HL-60 (cell line): ENCODE measurements around the gene RPGRIP1.
A peak's percentile ranks its signal among the peaks of the same experiment; 100 is the strongest.

Experiments used
- DNase-seq, 2 experiments: peaks; one replicate each; pipeline ENCODE4 v3.0.0-alpha.2; 2010 to 2020; ENCODE audit warnings: low read depth in 1 of 2, low spot score in 1 of 2
- H3K27ac ChIP-seq: fragments of 250-450 bp; sonication (Bioruptor Pico); replicated peaks from 2 replicates; pipeline ENCODE4 v1.5.1; 2020; ENCODE audit warnings: mild to moderate bottlenecking, moderate library complexity
- H3K27me3 ChIP-seq: fragments of 250-450 bp; sonication (Bioruptor Pico); 2 replicates; pipeline ENCODE4 v1.5.1; 2021; ENCODE audit warnings: mild to moderate bottlenecking, moderate library complexity; ENCODE audit not compliant: insufficient read depth, poor library complexity, severe bottlenecking
- H3K4me3 ChIP-seq: replicated peaks from 2 replicates; pipeline ENCODE4 v1.5.1; 2011; ENCODE audit warnings: mild to moderate bottlenecking, control low read depth, low read length; ENCODE audit not compliant: insufficient read depth
- GABPA ChIP-seq: IDR thresholded peaks from 2 replicates; pipeline ENCODE4 v1.6.1; 2012; ENCODE audit warnings: low read depth
- POLR2AphosphoS5 ChIP-seq: IDR thresholded peaks from 2 replicates; pipeline ENCODE4 v1.6.1; 2012; ENCODE audit warnings: low read depth
- REST ChIP-seq: IDR thresholded peaks from 2 replicates; pipeline ENCODE4 v1.6.1; 2012; ENCODE audit warnings: low read depth; ENCODE audit not compliant: insufficient replicate concordance
- SPI1 ChIP-seq: IDR thresholded peaks from 2 replicates; pipeline ENCODE4 v1.6.1; 2012; ENCODE audit warnings: low read depth, mild to moderate bottlenecking, borderline replicate concordance
- TF ChIP-seq, protein P1 (sequence below): IDR thresholded peaks from one replicate; pipeline ENCODE4 v1.5.1; 2011; ENCODE audit warnings: low read length, control low read depth, inconsistent platforms; ENCODE audit not compliant: insufficient read depth

RPGRIP1 gene

GRCh38 chr14:21240417-21240816 is 39.5 kb upstream of the RPGRIP1 start:
- no peak overlapping the region for H3K27ac ChIP-seq
- TF ChIP-seq SPI1, result no peak
- no peak for TF ChIP-seq GABPA
- TF ChIP-seq REST, result no peak
- no peak for TF ChIP-seq POLR2AphosphoS5
- TF ChIP-seq, protein P1, sequence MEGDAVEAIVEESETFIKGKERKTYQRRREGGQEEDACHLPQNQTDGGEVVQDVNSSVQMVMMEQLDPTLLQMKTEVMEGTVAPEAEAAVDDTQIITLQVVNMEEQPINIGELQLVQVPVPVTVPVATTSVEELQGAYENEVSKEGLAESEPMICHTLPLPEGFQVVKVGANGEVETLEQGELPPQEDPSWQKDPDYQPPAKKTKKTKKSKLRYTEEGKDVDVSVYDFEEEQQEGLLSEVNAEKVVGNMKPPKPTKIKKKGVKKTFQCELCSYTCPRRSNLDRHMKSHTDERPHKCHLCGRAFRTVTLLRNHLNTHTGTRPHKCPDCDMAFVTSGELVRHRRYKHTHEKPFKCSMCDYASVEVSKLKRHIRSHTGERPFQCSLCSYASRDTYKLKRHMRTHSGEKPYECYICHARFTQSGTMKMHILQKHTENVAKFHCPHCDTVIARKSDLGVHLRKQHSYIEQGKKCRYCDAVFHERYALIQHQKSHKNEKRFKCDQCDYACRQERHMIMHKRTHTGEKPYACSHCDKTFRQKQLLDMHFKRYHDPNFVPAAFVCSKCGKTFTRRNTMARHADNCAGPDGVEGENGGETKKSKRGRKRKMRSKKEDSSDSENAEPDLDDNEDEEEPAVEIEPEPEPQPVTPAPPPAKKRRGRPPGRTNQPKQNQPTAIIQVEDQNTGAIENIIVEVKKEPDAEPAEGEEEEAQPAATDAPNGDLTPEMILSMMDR, result no peak
- H3K27me3 ChIP-seq, result no peaks in the 10 kb centered on the region
- H3K4me3 ChIP-seq, result no peak overlapping the region
- no peak for DNase-seq

DNA sequence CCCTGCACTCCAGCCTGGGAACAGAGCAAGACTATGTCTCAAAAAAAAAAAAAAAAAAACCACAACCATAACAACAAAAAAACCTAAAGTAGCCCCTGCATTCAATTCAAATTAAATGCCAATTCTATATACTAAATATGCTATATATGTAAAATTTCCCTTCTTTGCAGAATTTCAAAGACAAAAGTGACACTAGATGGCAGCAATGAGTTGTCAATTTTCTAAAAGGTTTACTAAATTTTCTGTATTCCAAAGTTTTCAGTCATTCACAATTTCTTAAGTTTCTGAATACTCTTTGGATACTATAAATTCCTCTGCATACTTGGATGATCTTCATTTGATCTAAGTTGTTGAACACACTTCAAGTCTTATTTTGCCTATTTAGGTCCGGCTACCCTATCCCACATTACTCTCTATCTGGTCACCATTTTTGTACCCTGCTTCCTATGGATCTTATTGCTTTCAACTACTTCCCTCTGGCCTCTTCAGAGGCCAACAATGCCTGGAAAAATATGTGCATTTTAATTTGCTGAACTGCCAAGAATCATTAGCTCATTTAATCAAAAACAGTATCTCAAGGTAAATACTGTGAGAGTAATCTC is 38.6 kb upstream of the RPGRIP1 start:
- Histone ChIP-seq H3K27me3 (no peaks in the 10 kb centered on the region), H3K4me3 (no peak overlapping the region)

GRCh38 chr14:21244544-21244943 is 35.3 kb upstream of the RPGRIP1 start:
- H3K4me3 ChIP-seq, result no peak overlapping the region
- H3K27ac ChIP-seq, result no peak overlapping the region
- no peaks in the 10 kb centered on the region for H3K27me3 ChIP-seq
- TF ChIP-seq REST, result no peak
- TF ChIP-seq POLR2AphosphoS5, result peak; percentile 42
- DNase-seq, result peak; percentile 60 to 87

More for the DNA sequence above, 38.6 kb upstream of the RPGRIP1 start:
- no peak overlapping the region for H3K27ac ChIP-seq
- TF ChIP-seq, protein P1, result no peak
- TF ChIP-seq GABPA, result no peak
- no peak for TF ChIP-seq POLR2AphosphoS5
- TF ChIP-seq REST, result no peak
- TF ChIP-seq SPI1, result no peak
- DNase-seq, result no peak
